Skin of body (tissue), 2 donors: Measurements from ENCODE around the gene HTR3B. TPM values are rescaled to one million over a fixed set of nuclear protein-coding genes. Genes with fewer than 3 reads are reported as not detected.
"Not testable (repeated sequence)": the region's sequence is repeated elsewhere in the genome, so short reads cannot be mapped to it uniquely, and the experiment has no call there.

Experiments
- DNase-seq: peaks from one replicate; lab custom pipeline; 2025; lab: John Stamatoyannopoulos, UW
- total RNA-seq: library from RNA; depleted of rRNA; stranded (reverse); fragments of >200 nt; gene quantifications from one replicate; pipeline ENCODE4 v1.2.3, GENCODE V29; 2014

HTR3B gene
- total RNA-seq, result not detected

GRCh38 chr11:113904379-113905101 is at the start of gene HTR3B:
Gene HTR3B (plus strand): TSS chr11:113904796. CDS start chr11:113904934, 138 bp downstream.
- DNase-seq, result no peak

- DNase-seq, result no peak
Observed at GRCh38 chr11:113855803-113856202, 48.8 kb upstream of the HTR3B start.

- DNase-seq, result no peak
Observed at GRCh38 chr11:113856966-113857759, 47.4 kb upstream of the HTR3B start.

GRCh38 chr11:113859665-113860064 is 44.9 kb upstream of the HTR3B start:
- DNase-seq, result no peak

GRCh38 chr11:113862435-113862834 is 42.2 kb upstream of the HTR3B start:
- DNase-seq, result no peak

GRCh38 chr11:113864410-113864809 is 40.2 kb upstream of the HTR3B start:
- no peak for DNase-seq

- no peak for DNase-seq
Observed at GRCh38 chr11:113865873-113866272, 38.7 kb upstream of the HTR3B start.

- no peak for DNase-seq
Observed at GRCh38 chr11:113867843-113868503, 36.6 kb upstream of the HTR3B start.

GRCh38 chr11:113871336-113871735 is 33.3 kb upstream of the HTR3B start:
- no peak for DNase-seq

- DNase-seq, result no peak
Observed at GRCh38 chr11:113873236-113873626, 31.4 kb upstream of the HTR3B start.

GRCh38 chr11:113874096-113874495 is 30.5 kb upstream of the HTR3B start:
- no peak for DNase-seq

GRCh38 chr11:113874581-113875233 is 29.9 kb upstream of the HTR3B start:
- DNase-seq, result no peak

- peak; percentile 88 for DNase-seq
Observed at GRCh38 chr11:113875234-113876073, 29.1 kb upstream of the HTR3B start, which contains the start of gene USP28. Gene USP28 (minus strand): TSS chr11:113875572. CDS start chr11:113875501, 71 bp downstream.

GRCh38 chr11:113876074-113876797 is 28.4 kb upstream of the HTR3B start:
- no peak for DNase-seq

GRCh38 chr11:113876798-113877669 is 27.6 kb upstream of the HTR3B start:
- DNase-seq, result no peak

- DNase-seq, result no peak
Observed at GRCh38 chr11:113877670-113878055, 26.9 kb upstream of the HTR3B start.

- not testable (repeated sequence) for DNase-seq
Observed at GRCh38 chr11:113879446-113879845, 25.1 kb upstream of the HTR3B start.

- DNase-seq, result no peak
Observed at GRCh38 chr11:113880971-113881370, 23.6 kb upstream of the HTR3B start.

GRCh38 chr11:113881856-113882255 is 22.7 kb upstream of the HTR3B start:
- DNase-seq, result no peak
